Effector memory CD8-positive, alpha-beta T cell (primary cell): Measurements from ENCODE around the gene AUTS2.
A peak's percentile ranks its signal among the peaks of the same experiment; 100 is the strongest.

Experiments
- ATAC-seq: fragments of 150-1000 bp; cut with Tn5 transposase; replicated peaks from 2 replicates; pipeline ENCODE4 v1.10.0; 2021; ENCODE audit warnings: mild to moderate bottlenecking, moderate library complexity
- DNase-seq, 3 experiments: peaks; one replicate each; pipeline ENCODE4 v3.0.0; 2021
- H3K27ac Mint-ChIP-seq, 2 donors: one replicate each; pipeline ENCODE4 v1.8.0; 2022; ENCODE audit warnings: mild to moderate bottlenecking in 2 of 2, mixed read lengths in 2 of 2, moderate library complexity in 2 of 2
- H3K27me3 Mint-ChIP-seq, 2 donors: one replicate each; pipeline ENCODE4 v1.8.0; 2022; ENCODE audit warnings: mixed read lengths in 2 of 2
- H3K36me3 Mint-ChIP-seq: one replicate; pipeline ENCODE4 v1.8.0; 2022; ENCODE audit warnings: mild to moderate bottlenecking, moderate library complexity, mixed read lengths; ENCODE audit not compliant: insufficient read depth
- H3K4me1 Mint-ChIP-seq, 2 donors: one replicate each; pipeline ENCODE4 v1.8.0; 2022; ENCODE audit warnings: low read depth in 2 of 2, mixed read lengths in 2 of 2
- H3K4me3 Mint-ChIP-seq, 2 donors: one replicate each; pipeline ENCODE4 v1.8.0; 2022; ENCODE audit warnings: mild to moderate bottlenecking in 2 of 2, mixed read lengths in 2 of 2, moderate library complexity in 2 of 2
- H3K9me3 Mint-ChIP-seq, 2 donors: one replicate each; pipeline ENCODE4 v1.8.0; 2022; ENCODE audit warnings: mixed read lengths in 2 of 2

The AUTS2 gene

GRCh38 chr7:70602117-70602516 lies 1003.8 kb downstream of the AUTS2 start:
- Mint-ChIP-seq H3K4me1 (peaks cover 7 to 9% of the 10 kb centered on the region in 2 donors), H3K27ac (no peak overlapping the region), H3K9me3 (no peaks in the 10 kb centered on the region), H3K4me3 (no peak overlapping the region), H3K36me3 (peaks cover 3% of the 10 kb centered on the region), H3K27me3 (peaks cover 29 to 34% of the 10 kb centered on the region in 2 donors)
- DNase-seq (no peak), ATAC-seq (no peak)

DNA sequence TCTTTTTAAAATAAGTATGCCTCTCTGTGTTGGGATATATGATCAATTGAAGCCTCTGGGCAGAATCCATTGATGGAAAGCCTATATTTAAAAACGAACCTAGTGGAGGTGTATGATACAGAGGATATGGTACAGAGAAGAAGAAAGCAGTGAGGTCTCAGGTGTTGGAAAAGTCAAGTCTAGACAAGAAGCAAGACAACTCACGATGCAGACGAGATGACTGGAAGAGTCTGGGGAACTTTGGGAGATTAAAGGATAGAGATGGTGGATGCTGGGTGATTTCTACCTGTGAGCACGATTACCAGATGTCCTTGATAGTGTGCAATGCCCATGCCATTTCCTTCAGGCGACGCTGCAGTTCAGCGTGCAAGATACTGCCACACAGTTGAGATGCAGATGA lies 1009.0 kb downstream of the AUTS2 start:
- Mint-ChIP-seq H3K4me1 (no peaks in the 10 kb centered on the region), H3K27ac (no peak overlapping the region), H3K9me3 (no peaks in the 10 kb centered on the region), H3K36me3 (no peaks in the 10 kb centered on the region), H3K27me3 (peaks cover 0 to 12% of the 10 kb centered on the region in 2 donors), H3K4me3 (no peak overlapping the region)
- ATAC-seq (no peak), DNase-seq (no peak)

GRCh38 chr7:70607759-70608158 lies 1009.5 kb downstream of the AUTS2 start:
- H3K27me3 Mint-ChIP-seq = peaks cover 0 to 12% of the 10 kb centered on the region in 2 donors
- no peaks in the 10 kb centered on the region for H3K36me3 Mint-ChIP-seq
- H3K4me3 Mint-ChIP-seq = no peak overlapping the region
- ATAC-seq (no peak), DNase-seq (no peak)
- H3K9me3 Mint-ChIP-seq = no peaks in the 10 kb centered on the region
- no peak overlapping the region for H3K27ac Mint-ChIP-seq
- no peaks in the 10 kb centered on the region for H3K4me1 Mint-ChIP-seq

DNA sequence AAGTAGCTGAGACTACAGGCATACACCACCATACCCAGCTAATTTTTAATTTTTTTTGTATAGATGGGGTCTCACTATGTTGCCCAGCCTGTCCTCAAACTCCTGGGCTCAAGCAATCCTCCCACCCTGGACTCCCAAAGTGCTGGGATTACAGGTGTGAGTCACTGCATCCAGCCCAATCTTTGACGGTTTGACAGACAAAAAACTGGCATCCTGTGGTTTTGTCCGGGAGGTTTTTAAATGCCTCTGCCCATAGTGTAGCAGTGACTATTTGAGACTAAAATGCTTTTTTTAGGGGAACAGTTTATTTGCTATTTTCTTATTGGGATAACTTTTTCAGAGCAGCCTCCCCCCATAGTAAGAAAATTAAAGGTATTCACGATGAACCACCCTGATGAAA lies 1010.0 kb downstream of the AUTS2 start:
- Mint-ChIP-seq H3K36me3 (no peaks in the 10 kb centered on the region), H3K27ac (no peak overlapping the region), H3K4me1 (peaks cover 0 to under 1% of the 10 kb centered on the region in 2 donors), H3K9me3 (no peaks in the 10 kb centered on the region), H3K27me3 (peaks cover 0 to 12% of the 10 kb centered on the region in 2 donors), H3K4me3 (no peak overlapping the region)
- no peak for DNase-seq
- ATAC-seq = no peak

GRCh38 chr7:70612811-70613210 lies 1014.5 kb downstream of the AUTS2 start:
- Mint-ChIP-seq H3K36me3 (no peaks in the 10 kb centered on the region), H3K27me3 (peaks cover 0 to 12% of the 10 kb centered on the region in 2 donors), H3K9me3 (no peaks in the 10 kb centered on the region), H3K27ac (peak overlapping the region in 1 of 2 donors; percentile 36), H3K4me1 (peaks cover 0 to 4% of the 10 kb centered on the region in 2 donors), H3K4me3 (no peak overlapping the region)
- ATAC-seq (no peak), DNase-seq (no peak)

DNA sequence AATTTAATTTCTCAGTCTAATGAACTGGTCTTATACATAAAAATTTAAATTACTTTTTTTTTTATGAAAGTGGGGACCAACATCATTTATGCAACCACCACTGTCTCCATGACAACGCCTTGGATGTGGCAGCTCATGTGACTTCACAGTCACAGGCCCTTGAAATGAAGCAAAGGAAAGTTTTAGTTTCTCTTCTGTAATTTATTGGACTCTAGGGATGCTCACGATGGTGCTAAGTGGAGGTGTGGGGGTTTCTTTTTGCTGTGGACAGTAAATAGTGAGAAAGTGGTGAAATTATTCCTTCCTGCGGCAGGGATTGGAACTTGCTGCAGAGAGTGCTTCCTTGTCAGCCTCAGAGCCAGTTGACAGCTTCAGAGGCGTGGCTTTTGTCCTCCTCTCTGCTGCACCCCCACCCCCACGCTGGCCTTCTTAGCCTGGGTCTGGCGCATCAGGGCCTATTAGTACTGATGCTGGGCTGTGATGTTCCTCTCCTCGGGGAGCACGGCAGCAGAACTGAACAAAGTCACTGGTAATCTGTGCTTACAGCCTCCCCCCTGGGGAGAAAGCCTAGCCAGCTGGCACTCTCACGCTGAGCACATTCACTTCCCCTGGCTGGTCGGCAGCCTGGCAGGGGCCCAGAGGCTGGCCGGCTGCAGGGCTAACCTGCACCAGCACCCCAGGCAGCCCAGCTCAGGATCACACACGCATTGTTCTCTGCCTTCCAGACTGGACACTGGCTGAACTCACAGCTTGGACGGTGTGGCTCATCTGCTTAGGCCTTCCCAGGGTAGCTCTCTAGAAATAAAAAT lies 1016.2 kb downstream of the AUTS2 start:
- H3K4me3 Mint-ChIP-seq = no peak overlapping the region
- ATAC-seq = peak; percentile 35
- no peak overlapping the region for H3K27ac Mint-ChIP-seq
- H3K9me3 Mint-ChIP-seq = no peaks in the 10 kb centered on the region
- peaks cover 0 to 11% of the 10 kb centered on the region in 2 donors for H3K27me3 Mint-ChIP-seq
- DNase-seq = no peak
- peaks cover 0 to 6% of the 10 kb centered on the region in 2 donors for H3K4me1 Mint-ChIP-seq
- no peaks in the 10 kb centered on the region for H3K36me3 Mint-ChIP-seq

GRCh38 chr7:70615066-70615606 lies 1016.9 kb downstream of the AUTS2 start:
- Mint-ChIP-seq H3K27ac (no peak overlapping the region), H3K4me1 (peaks cover 0 to 6% of the 10 kb centered on the region in 2 donors), H3K4me3 (no peak overlapping the region), H3K36me3 (no peaks in the 10 kb centered on the region), H3K27me3 (peaks cover 0 to 6% of the 10 kb centered on the region in 2 donors), H3K9me3 (no peaks in the 10 kb centered on the region)
- DNase-seq (no peak), ATAC-seq (no peak)

DNA sequence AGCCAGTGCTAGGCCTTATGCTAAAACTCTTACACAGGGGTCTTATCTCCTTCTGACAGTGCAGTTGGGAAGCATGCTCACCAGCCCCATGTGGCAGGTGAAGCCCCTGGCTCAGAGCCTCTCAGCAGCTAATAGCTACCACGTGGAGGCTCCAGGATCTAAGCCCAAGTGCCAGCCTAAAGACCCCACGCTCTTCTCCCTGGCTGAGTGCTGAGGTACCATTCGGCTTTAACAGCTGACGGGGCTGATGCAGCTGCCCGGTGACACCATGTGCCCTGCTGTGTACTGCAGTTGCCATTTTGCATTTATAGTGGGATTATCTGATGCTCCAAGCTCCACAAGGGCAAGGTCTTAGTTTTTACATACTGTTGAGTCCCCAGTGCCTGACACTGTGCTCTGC lies 1017.9 kb downstream of the AUTS2 start:
- no peak for DNase-seq
- ATAC-seq = no peak
- H3K4me1 Mint-ChIP-seq = peaks cover 0 to 6% of the 10 kb centered on the region in 2 donors
- no peaks in the 10 kb centered on the region for H3K36me3 Mint-ChIP-seq
- no peak overlapping the region for H3K4me3 Mint-ChIP-seq
- no peaks in the 10 kb centered on the region for H3K9me3 Mint-ChIP-seq
- no peaks in the 10 kb centered on the region for H3K27me3 Mint-ChIP-seq
- H3K27ac Mint-ChIP-seq = no peak overlapping the region

DNA sequence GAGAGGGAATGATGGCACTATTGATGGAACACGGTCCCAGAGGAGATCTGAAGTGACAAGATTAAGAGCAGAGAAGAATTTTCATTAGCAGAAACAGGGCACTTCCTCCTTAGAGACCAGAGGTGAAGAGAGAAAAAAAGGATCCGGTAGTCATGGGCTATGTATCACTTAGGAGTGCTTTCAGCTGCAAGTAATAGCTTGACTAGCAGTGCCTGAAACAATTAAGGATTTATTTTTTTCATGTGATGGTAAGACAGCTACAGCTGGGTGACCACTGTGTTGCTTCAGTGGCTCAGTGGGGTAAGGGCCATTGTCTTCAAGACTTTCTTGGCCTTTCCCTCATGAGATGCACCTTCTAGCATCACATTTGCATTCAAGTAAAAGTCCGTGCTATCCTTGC lies 1018.5 kb downstream of the AUTS2 start:
- ATAC-seq (no peak), DNase-seq (no peak)
- Mint-ChIP-seq H3K9me3 (no peaks in the 10 kb centered on the region), H3K4me3 (no peak overlapping the region), H3K27me3 (no peaks in the 10 kb centered on the region), H3K4me1 (peaks cover 0 to 6% of the 10 kb centered on the region in 2 donors), H3K36me3 (no peaks in the 10 kb centered on the region), H3K27ac (no peak overlapping the region)

GRCh38 chr7:70618020-70618551 lies 1019.8 kb downstream of the AUTS2 start:
- peak overlapping the region in 1 of 2 donors; percentile 4 for H3K27ac Mint-ChIP-seq
- no peak overlapping the region for H3K4me3 Mint-ChIP-seq
- H3K4me1 Mint-ChIP-seq = peaks cover 0 to 6% of the 10 kb centered on the region in 2 donors

GRCh38 chr7:70619130-70619529 lies 1020.9 kb downstream of the AUTS2 start:
- no peak for ATAC-seq
- H3K36me3 Mint-ChIP-seq = no peaks in the 10 kb centered on the region
- no peak for DNase-seq
- H3K4me3 Mint-ChIP-seq = no peak overlapping the region
- H3K27ac Mint-ChIP-seq = no peak overlapping the region
- H3K9me3 Mint-ChIP-seq = no peaks in the 10 kb centered on the region
- no peaks in the 10 kb centered on the region for H3K27me3 Mint-ChIP-seq
- H3K4me1 Mint-ChIP-seq = peaks cover 0 to 4% of the 10 kb centered on the region in 2 donors

More at GRCh38 chr7:70618020-70618551, 1019.8 kb downstream of the AUTS2 start:
- ATAC-seq = no peak
- no peaks in the 10 kb centered on the region for H3K27me3 Mint-ChIP-seq
- no peak for DNase-seq
- H3K9me3 Mint-ChIP-seq = no peaks in the 10 kb centered on the region
- H3K36me3 Mint-ChIP-seq = no peaks in the 10 kb centered on the region

DNA sequence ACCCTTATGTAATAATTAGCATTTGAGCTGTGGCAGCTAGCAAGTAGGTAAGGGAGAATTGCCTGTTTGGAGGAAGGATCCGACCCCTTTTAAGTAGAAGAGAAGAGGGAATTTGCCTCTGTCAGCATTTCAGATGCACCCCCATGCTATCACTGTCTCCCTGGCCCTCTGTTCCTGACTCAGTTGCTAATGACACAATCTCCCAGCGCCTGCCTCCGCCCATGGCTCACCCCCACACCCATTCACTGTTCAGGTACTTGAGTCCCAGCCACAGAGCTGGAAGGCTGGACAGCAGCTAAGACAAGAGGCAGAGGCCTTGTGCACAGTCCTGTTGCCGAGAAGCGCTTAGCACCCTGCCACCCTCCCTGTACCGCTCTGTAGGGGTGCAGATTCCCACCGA lies 1021.4 kb downstream of the AUTS2 start:
- no peak overlapping the region for H3K4me3 Mint-ChIP-seq
- peaks cover 0 to 4% of the 10 kb centered on the region in 2 donors for H3K4me1 Mint-ChIP-seq
- H3K27ac Mint-ChIP-seq = no peak overlapping the region
- H3K36me3 Mint-ChIP-seq = no peaks in the 10 kb centered on the region
- DNase-seq (no peak), ATAC-seq (no peak)
- H3K9me3 Mint-ChIP-seq = no peaks in the 10 kb centered on the region
- no peaks in the 10 kb centered on the region for H3K27me3 Mint-ChIP-seq

DNA sequence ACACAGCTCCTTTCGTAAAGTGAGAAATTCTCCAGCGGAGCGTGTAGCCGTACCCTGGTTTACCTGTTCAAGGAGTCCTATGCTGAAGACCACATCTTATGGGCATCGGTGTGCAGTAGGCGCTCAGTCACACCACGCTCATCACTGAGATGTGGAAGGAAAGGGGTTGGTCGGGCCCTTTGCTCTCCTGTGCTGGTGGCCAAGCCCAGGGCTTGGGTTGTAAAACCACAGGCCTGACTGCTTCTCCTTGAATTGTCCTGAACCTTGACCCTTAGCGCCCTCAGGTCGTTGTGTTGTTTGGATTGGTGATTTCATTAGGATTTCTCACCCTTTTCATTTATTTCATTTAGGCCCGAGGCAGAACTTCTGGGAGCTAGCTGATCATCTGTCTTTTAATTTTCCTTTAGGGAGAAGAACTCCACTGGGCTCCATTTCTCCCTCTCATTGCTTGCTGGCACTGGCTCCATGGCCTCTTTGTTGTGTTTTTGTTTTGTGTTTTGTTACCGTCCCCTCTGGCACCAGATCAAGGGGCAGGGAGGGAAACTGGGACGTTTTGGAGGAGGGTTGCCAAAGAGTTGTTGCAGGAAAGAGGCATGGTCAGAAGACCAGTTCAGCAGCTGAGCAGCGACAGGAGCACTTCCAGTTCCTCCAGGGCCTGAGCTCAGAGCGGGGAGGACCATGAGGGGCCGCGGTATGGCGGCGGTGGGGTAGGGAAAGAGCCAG lies 1022.2 kb downstream of the AUTS2 start:
- DNase-seq (no peak), ATAC-seq (no peak)
- H3K4me1 Mint-ChIP-seq = peaks cover 0 to 4% of the 10 kb centered on the region in 2 donors
- no peak overlapping the region for H3K4me3 Mint-ChIP-seq
- peak overlapping the region in 1 of 2 donors; percentile 33 for H3K27ac Mint-ChIP-seq
- no peaks in the 10 kb centered on the region for H3K36me3 Mint-ChIP-seq
- no peaks in the 10 kb centered on the region for H3K27me3 Mint-ChIP-seq
- H3K9me3 Mint-ChIP-seq = no peaks in the 10 kb centered on the region
